HG02973 (cell line): ENCODE measurements around the gene PARL.

Source experiments
- ATAC-seq: cut with Tn5 transposase; IDR thresholded peaks from one replicate; pipeline ENCODE4 v1.9.1; 2021; ENCODE audit warnings: moderate library complexity; ENCODE audit not compliant: unreplicated experiment

Gene PARL

GRCh38 chr3:183884427-183885296, at the start of gene PARL:
Gene PARL (minus strand): TSS chr3:183884880. CDS start chr3:183884846, 34 bp downstream.
- ATAC-seq, result peak; percentile 99

DNA sequence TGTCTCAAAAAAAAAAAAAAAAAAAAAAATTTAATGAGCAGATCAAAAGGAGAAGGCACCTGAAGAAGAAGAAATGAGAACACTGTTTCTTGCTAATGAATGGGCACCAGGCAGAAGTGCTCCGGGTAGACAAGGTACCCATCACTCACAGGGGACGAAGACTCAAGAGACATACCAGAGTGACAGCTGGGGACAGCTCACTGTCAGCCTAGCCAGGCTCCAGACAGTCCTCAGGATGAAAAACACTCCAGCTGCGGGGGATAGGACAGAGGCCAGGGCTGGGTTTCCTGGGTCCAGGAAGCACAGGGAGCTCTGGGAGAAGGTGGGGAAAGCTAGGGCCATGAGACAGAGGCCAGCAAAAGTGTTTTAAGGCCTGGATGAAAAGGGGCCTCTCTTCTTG, 48.5 kb upstream of the PARL start:
- no peak for ATAC-seq

DNA sequence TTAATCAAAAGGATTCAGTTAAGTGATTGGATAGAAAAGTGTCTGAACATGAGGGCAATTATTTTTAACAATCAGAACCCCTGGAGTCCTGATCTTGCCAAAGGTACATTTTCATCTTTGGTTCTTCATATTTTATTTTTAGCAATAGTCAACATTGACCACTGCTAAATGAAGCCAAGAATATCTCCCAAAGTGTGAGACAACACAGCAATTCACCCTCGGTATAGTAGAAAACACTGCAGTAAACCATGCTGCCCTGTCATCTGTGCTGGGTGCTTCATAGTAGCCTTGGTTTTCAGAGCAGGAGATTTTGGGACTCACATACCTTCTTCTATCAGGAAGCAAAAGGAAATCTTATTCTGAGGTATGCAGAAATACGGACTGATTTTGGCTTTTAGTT, 47.2 kb upstream of the PARL start:
- ATAC-seq, result no peak

DNA sequence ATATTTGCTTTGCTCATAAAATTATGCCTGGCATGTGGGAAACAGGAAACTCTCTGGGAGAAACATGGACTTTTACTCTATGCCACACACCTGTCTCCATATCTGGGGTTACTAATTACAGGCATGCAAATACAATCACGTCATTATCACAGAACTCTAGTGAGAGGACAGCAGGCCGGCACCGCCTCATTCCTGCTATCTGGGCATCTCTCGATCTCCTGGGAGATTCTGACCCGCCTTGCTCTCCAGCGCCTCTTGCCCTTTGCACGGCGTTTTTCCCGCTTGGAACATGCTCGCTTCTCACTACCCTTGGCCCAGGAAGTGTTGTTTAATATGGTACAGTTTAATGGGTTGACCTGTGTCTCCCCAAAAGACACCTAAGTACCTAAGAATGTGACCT, 45.4 kb upstream of the PARL start:
- no peak for ATAC-seq

GRCh38 chr3:183927059-183927458, 42.4 kb upstream of the PARL start:
- no peak for ATAC-seq

DNA sequence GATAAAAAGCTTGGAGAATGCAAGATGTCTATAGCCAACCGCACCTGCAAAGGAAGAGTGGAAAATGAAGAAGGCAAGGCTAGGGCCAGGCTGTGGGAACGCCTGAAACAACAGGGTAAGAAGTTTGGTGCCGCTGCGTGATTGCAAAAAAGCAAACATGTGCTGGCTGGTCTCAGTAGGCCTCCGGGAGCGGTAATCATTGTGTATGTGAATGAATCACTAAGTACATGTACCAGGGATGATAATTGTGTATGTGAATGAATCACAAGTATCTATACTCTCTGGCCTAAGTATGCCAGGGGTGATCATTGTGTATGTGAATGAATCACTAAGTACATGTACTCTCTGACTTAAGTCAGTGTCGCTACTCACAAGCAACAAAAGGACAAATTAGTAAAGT, 40.3 kb upstream of the PARL start:
- ATAC-seq, result no peak

DNA sequence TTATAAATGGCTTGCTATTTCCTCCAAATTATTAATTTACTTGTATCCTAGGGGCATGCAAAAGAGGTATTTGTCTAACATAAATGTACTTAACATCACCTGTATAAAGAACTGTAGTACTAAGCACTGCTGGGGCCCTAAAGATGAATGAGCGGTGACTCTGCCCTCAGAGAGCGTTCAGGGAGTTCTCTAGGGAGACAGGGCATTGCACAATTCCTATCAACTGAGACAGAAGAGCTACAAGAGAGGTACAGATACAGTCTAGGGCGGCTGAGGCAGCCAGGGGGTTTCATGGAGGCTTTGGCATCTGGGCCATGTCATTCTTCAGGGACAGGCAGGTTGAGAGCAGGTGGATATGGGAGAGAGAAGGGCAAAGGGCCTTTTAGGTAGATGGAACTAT, 39.9 kb upstream of the PARL start:
- ATAC-seq, result no peak

- no peak for ATAC-seq
These were observed 37.7 kb upstream of the PARL start for GRCh38 chr3:183922421-183922820.

GRCh38 chr3:183921096-183921495, 36.4 kb upstream of the PARL start:
- ATAC-seq, result no peak

GRCh38 chr3:183920416-183920815, 35.7 kb upstream of the PARL start:
- no peak for ATAC-seq

DNA sequence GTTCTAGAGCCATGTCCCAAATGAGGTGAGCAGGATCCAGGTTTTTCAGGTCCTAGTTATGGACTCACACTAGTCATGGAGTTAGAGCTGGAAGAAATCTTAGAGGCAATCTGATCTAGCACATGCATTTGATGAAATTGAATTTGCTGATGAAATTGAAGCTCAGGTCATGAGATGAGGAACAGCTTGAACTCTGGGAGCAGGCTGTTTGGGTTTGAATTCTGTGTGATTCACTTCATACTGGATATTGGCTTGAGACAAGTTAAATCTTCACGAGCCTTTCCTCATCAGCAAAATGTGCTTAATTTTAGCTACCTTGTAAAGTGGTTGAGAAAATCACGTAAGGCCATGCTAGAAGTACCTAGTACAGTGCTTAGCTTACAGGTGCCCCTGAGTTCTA, 33.5 kb upstream of the PARL start:
- ATAC-seq, result no peak

DNA sequence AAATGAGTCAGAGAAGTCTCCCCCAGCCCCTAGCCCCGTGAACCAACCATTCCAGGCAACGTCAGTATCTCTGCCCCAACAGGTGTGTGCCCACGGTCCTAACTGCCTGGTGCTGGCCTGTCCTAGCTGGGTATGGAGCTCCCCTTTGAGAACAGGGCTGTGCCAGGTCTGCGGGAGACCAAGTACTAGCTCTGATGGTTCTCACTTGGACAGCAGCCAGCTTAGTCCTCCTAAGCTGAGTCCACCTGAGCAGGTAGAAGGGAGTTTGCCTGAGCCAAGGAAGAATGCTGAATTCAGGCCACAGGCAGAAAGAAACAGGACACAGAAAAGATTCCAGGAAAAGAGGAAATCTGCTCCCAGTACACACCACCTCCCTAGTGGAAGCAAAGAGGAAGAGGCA, 33.1 kb upstream of the PARL start:
- no peak for ATAC-seq

GRCh38 chr3:183914856-183915255, 30.2 kb upstream of the PARL start:
- no peak for ATAC-seq

GRCh38 chr3:183913580-183913920, 28.9 kb upstream of the PARL start:
- no peak for ATAC-seq

DNA sequence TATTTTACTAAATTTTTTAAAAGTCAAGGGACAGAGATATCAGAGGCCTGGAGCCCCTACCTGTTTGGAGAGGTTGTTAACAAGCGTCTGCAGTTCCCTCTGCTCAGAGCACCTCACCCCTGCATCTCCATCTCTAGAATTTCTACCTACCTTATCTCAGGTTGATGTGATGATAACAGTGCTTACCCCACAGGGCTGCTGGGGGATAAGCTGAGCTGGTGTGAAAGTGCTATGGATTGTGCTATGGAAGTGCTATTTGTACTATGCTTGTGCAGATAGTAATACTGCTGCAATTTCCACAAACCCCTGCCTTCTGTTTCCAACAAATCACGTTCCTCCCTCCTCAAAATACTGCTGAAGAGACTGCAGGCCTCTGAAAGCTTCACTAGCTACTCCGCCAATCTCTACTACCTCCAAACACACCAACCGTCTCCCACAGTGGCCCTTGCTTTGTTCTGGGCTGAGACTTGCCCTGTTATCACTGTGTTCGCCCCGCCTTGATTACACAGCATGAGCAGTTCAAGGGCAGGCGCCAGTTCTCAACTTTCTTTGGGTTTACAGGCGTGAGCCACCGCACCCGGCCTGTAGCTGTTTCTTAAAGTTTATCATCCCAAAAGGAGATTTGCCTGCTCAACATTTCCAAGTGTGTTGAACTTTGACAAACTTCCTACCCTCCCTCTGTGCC, 28.4 kb upstream of the PARL start:
- no peak for ATAC-seq

- no peak for ATAC-seq
These were observed 27.3 kb upstream of the PARL start for GRCh38 chr3:183911763-183912506.

GRCh38 chr3:183911087-183911486, 26.4 kb upstream of the PARL start:
- no peak for ATAC-seq

- ATAC-seq, result no peak
These were observed 24.4 kb upstream of the PARL start for GRCh38 chr3:183909030-183909600.

DNA sequence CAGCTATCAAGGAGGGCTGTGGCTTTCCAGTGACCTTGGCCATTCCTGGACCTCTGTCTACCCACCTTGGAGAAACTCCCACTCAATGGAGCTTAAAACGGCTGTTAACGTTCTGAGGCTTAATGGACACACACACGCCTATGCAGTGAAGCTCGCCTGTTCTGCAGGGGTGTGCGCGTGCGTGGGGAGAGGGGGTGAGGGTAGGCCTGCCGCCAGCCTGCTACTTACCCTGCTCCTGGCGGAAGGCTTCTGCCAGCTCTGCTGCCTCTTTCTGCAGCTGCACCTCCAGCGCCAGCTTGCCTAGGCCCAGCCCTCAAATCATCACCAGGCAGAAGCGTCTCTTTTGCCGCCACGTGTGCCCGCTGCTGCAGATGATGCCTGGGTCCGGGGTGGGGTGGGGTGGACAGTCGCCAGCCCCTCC, 23.2 kb upstream of the PARL start:
- no peak for ATAC-seq

DNA sequence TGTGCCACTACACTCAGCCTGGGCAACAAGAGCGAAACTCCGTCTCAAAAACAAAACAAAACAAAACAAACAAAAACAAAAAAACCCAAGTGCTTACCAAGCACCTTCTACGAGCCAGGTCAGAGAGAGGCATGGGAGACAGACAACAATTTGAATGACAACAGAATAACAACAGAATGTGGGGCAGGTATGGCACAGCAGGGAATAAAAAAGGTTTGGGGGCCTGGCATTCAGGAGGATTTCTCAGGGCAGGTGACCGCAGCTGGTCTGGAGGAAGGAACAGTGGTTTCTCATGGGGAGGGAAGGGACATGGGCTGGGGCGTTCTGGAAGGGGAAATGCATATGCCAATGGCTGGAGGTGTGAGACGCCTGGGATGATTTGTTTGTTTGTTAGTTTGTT, 22.5 kb upstream of the PARL start:
- no peak for ATAC-seq

DNA sequence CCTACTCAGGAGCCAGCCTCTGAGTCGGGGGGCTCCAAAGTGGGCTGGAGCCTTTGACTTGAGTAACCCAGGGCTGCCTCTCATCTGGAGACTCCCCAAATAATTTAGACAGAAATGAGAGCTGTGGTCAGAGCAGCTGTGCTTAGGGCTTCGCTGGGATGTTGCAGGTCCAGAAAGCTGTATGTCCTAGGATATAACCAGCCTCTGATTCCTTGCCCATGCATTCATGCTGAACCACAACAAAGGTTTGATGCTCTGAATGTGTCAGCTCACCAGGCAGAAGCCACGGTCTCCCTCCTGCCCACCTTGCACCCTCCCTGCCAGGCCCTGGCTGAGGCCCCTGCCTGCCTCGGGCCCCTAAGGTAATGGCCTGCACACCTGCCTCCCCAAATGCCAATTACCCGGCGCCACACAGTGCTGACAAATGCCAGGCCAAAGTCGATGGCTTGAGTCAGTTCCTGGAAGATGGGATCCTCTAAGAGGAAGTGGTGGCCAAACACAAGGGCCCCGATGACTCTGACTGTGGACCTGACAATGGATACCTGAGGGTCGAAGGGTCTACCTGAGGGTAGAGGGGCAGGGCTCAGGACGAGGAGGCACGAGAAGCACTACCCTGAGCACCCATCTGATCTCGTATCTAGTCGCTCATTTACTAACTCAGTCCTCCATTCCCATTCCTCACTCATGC, 21.7 kb upstream of the PARL start:
- no peak for ATAC-seq
